ENCODE measurements around the gene REV1. TPM values are rescaled to one million over a fixed set of nuclear protein-coding genes. Genes with fewer than 3 reads are reported as not detected.

Gene REV1
- total RNA-seq, 2 experiments from 2014 or later = 34.3 to 35.2 TPM

GRCh38 chr2:99414566-99414965 lies 75.3 kb downstream of the REV1 start:
- peaks cover 31% of the 10 kb centered on the region for H3K36me3 Mint-ChIP-seq
- peak overlapping the region; percentile 43 for H3K27ac Mint-ChIP-seq
- no peaks in the 10 kb centered on the region for H3K9me3 Mint-ChIP-seq
- H3K4me1 Mint-ChIP-seq = peaks cover 4% of the 10 kb centered on the region
- no peak for DNase-seq
- no peaks in the 10 kb centered on the region for H3K27me3 Mint-ChIP-seq
- H3K4me3 Mint-ChIP-seq = no peak overlapping the region

- H3K9me3 Mint-ChIP-seq = no peaks in the 10 kb centered on the region
- H3K27ac Mint-ChIP-seq = no peak overlapping the region
- no peak for DNase-seq
- no peak overlapping the region for H3K4me3 Mint-ChIP-seq
- peaks cover 20% of the 10 kb centered on the region for H3K36me3 Mint-ChIP-seq
- peaks cover 7% of the 10 kb centered on the region for H3K4me1 Mint-ChIP-seq
- no peaks in the 10 kb centered on the region for H3K27me3 Mint-ChIP-seq
These were observed 79.5 kb downstream of the REV1 start for GRCh38 chr2:99410276-99410675.

GRCh38 chr2:99406137-99406536 lies 83.7 kb downstream of the REV1 start:
- H3K27me3 Mint-ChIP-seq = no peaks in the 10 kb centered on the region
- H3K36me3 Mint-ChIP-seq = peaks cover 25% of the 10 kb centered on the region
- H3K4me3 Mint-ChIP-seq = no peak overlapping the region
- DNase-seq = no peak
- H3K4me1 Mint-ChIP-seq = peaks cover 17% of the 10 kb centered on the region
- no peak overlapping the region for H3K27ac Mint-ChIP-seq
- H3K9me3 Mint-ChIP-seq = no peaks in the 10 kb centered on the region

- Mint-ChIP-seq H3K9me3 (no peaks in the 10 kb centered on the region), H3K4me1 (peaks cover 17% of the 10 kb centered on the region), H3K27me3 (no peaks in the 10 kb centered on the region), H3K36me3 (peaks cover 25% of the 10 kb centered on the region), H3K27ac (no peak overlapping the region), H3K4me3 (no peak overlapping the region)
- no peak for DNase-seq
These were observed 84.8 kb downstream of the REV1 start for GRCh38 chr2:99404797-99405669.

- peaks cover 26% of the 10 kb centered on the region for H3K36me3 Mint-ChIP-seq
These were observed 85.6 kb downstream of the REV1 start for GRCh38 chr2:99404039-99404796.

GRCh38 chr2:99403524-99403923 lies 86.3 kb downstream of the REV1 start:
- Mint-ChIP-seq H3K4me3 (no peak overlapping the region), H3K4me1 (peaks cover 17% of the 10 kb centered on the region), H3K27me3 (no peaks in the 10 kb centered on the region), H3K27ac (peak overlapping the region; percentile 78), H3K36me3 (peaks cover 30% of the 10 kb centered on the region), H3K9me3 (no peaks in the 10 kb centered on the region)
- no peak for DNase-seq

More at GRCh38 chr2:99404039-99404796, 85.6 kb downstream of the REV1 start:
- peaks cover 17% of the 10 kb centered on the region for H3K4me1 Mint-ChIP-seq
- H3K9me3 Mint-ChIP-seq = no peaks in the 10 kb centered on the region
- no peaks in the 10 kb centered on the region for H3K27me3 Mint-ChIP-seq
- no peak overlapping the region for H3K4me3 Mint-ChIP-seq
- DNase-seq = no peak
- H3K27ac Mint-ChIP-seq = peak overlapping the region; percentile 78

- Mint-ChIP-seq H3K9me3 (no peaks in the 10 kb centered on the region), H3K27me3 (no peaks in the 10 kb centered on the region), H3K27ac (peak overlapping the region; percentile 78), H3K4me3 (no peak overlapping the region), H3K4me1 (peaks cover 17% of the 10 kb centered on the region), H3K36me3 (peaks cover 34% of the 10 kb centered on the region)
- no peak for DNase-seq
These were observed 86.7 kb downstream of the REV1 start for GRCh38 chr2:99403084-99403483.

- no peaks in the 10 kb centered on the region for H3K27me3 Mint-ChIP-seq
- no peaks in the 10 kb centered on the region for H3K9me3 Mint-ChIP-seq
- DNase-seq = no peak
- H3K4me3 Mint-ChIP-seq = no peak overlapping the region
- H3K36me3 Mint-ChIP-seq = peaks cover 38% of the 10 kb centered on the region
- peaks cover 13% of the 10 kb centered on the region for H3K4me1 Mint-ChIP-seq
- H3K27ac Mint-ChIP-seq = no peak overlapping the region
These were observed 88.0 kb downstream of the REV1 start for GRCh38 chr2:99401841-99402240.

- Mint-ChIP-seq H3K4me3 (no peak overlapping the region), H3K36me3 (peaks cover 43% of the 10 kb centered on the region), H3K4me1 (peaks cover 13% of the 10 kb centered on the region), H3K27ac (peak overlapping the region; percentile 31), H3K9me3 (no peaks in the 10 kb centered on the region), H3K27me3 (no peaks in the 10 kb centered on the region)
- DNase-seq = no peak
These were observed 90.0 kb downstream of the REV1 start for GRCh38 chr2:99399795-99400194.

GRCh38 chr2:99399063-99399462 lies 90.8 kb downstream of the REV1 start:
- H3K27ac Mint-ChIP-seq = peak overlapping the region; percentile 47
- H3K36me3 Mint-ChIP-seq = peaks cover 38% of the 10 kb centered on the region
- peaks cover 13% of the 10 kb centered on the region for H3K4me1 Mint-ChIP-seq
- no peak overlapping the region for H3K4me3 Mint-ChIP-seq
- no peaks in the 10 kb centered on the region for H3K27me3 Mint-ChIP-seq
- H3K9me3 Mint-ChIP-seq = no peaks in the 10 kb centered on the region
- DNase-seq = no peak

- DNase-seq = no peak
- Mint-ChIP-seq H3K27ac (peak overlapping the region; percentile 47), H3K36me3 (peaks cover 33% of the 10 kb centered on the region), H3K4me3 (no peak overlapping the region), H3K4me1 (peaks cover 8% of the 10 kb centered on the region), H3K27me3 (no peaks in the 10 kb centered on the region), H3K9me3 (no peaks in the 10 kb centered on the region)
These were observed 91.5 kb downstream of the REV1 start for GRCh38 chr2:99398303-99398702.

GRCh38 chr2:99397266-99397920 lies 92.4 kb downstream of the REV1 start:
- peaks cover under 1% of the 10 kb centered on the region for H3K4me1 Mint-ChIP-seq
- no peaks in the 10 kb centered on the region for H3K9me3 Mint-ChIP-seq
- no peaks in the 10 kb centered on the region for H3K27me3 Mint-ChIP-seq
- peaks cover 26% of the 10 kb centered on the region for H3K36me3 Mint-ChIP-seq
- no peak overlapping the region for H3K4me3 Mint-ChIP-seq
- H3K27ac Mint-ChIP-seq = peak overlapping the region; percentile 75
- no peak for DNase-seq

GRCh38 chr2:99395589-99396130 lies 94.2 kb downstream of the REV1 start:
- no peak overlapping the region for H3K27ac Mint-ChIP-seq
- no peaks in the 10 kb centered on the region for H3K27me3 Mint-ChIP-seq
- no peak overlapping the region for H3K4me3 Mint-ChIP-seq
- peaks cover 25% of the 10 kb centered on the region for H3K36me3 Mint-ChIP-seq
- no peaks in the 10 kb centered on the region for H3K9me3 Mint-ChIP-seq
- H3K4me1 Mint-ChIP-seq = no peaks in the 10 kb centered on the region
- no peak for DNase-seq

GRCh38 chr2:99389946-99390345 lies 99.9 kb downstream of the REV1 start:
- no peaks in the 10 kb centered on the region for H3K4me1 Mint-ChIP-seq
- no peak overlapping the region for H3K4me3 Mint-ChIP-seq
- no peaks in the 10 kb centered on the region for H3K27me3 Mint-ChIP-seq
- H3K36me3 Mint-ChIP-seq = peaks cover 12% of the 10 kb centered on the region
- no peak for DNase-seq
- H3K9me3 Mint-ChIP-seq = no peaks in the 10 kb centered on the region
- no peak overlapping the region for H3K27ac Mint-ChIP-seq

GRCh38 chr2:99389371-99389770 lies 100.4 kb downstream of the REV1 start:
- Mint-ChIP-seq H3K27me3 (no peaks in the 10 kb centered on the region), H3K27ac (no peak overlapping the region), H3K9me3 (no peaks in the 10 kb centered on the region), H3K4me3 (no peak overlapping the region), H3K36me3 (peaks cover 17% of the 10 kb centered on the region), H3K4me1 (no peaks in the 10 kb centered on the region)
- DNase-seq = no peak

Measured in activated naive CD8-positive, alpha-beta T cell treated with anti-CD3 and anti-CD28 coated beads for 36 hours (primary cell).